Natural killer cell treated with Interleukin-12 subunit alpha and Interleukin-12 subunit beta and Interleukin-15 and Interleukin-18, amount 100 ng/mL, for 72 hours (primary cell): Measurements from ENCODE around the gene HSD17B7. TPM values are rescaled to one million over a fixed set of nuclear protein-coding genes. Genes with fewer than 3 reads are reported as not detected.
"Not testable (repeated sequence)": the region's sequence is repeated elsewhere in the genome, so short reads cannot be mapped to it uniquely, and the experiment has no call there.

Experiments
- ATAC-seq, 2 donors: fragments of 150-1000 bp; cut with Tn5 transposase in 1 of 2; sonication (Bioruptor Pico), chemical (Tn5 transposase) in 1 of 2; 2 replicates each; pipeline ENCODE4 v1.10.0; 2021
- DNase-seq: peaks from one replicate; pipeline ENCODE4 v3.0.0; 2022; ENCODE audit warnings: low spot score
- H3K27ac Mint-ChIP-seq, 2 donors: 1 replicate in 1 of 2; 2 replicates in 1 of 2; pipeline ENCODE4 v1.8.0; 2022; ENCODE audit warnings: mixed read lengths in 2 of 2, mild to moderate bottlenecking in 1 of 2, moderate library complexity in 1 of 2
- H3K27me3 Mint-ChIP-seq, 2 donors: 1 replicate in 1 of 2; 2 replicates in 1 of 2; pipeline ENCODE4 v1.8.0; 2022; ENCODE audit warnings: mixed read lengths in 2 of 2
- H3K36me3 Mint-ChIP-seq: one replicate; pipeline ENCODE4 v1.8.0; 2022; ENCODE audit warnings: mixed read lengths
- H3K4me1 Mint-ChIP-seq, 2 donors: 1 replicate in 1 of 2; 2 replicates in 1 of 2; pipeline ENCODE4 v1.8.0; 2022; ENCODE audit warnings: low read depth in 2 of 2, mixed read lengths in 2 of 2, mild to moderate bottlenecking in 1 of 2
- H3K4me3 Mint-ChIP-seq: one replicate; pipeline ENCODE4 v1.8.0; 2022; ENCODE audit warnings: mixed read lengths
- H3K9me3 Mint-ChIP-seq: 2 replicates; pipeline ENCODE4 v1.8.0; 2022; ENCODE audit warnings: mixed read lengths
- total RNA-seq, 2 donors: library from RNA; stranded (reverse); gene quantifications; one replicate each; pipeline ENCODE4 v1.2.3, GENCODE V29; 2022

The HSD17B7 gene
- total RNA-seq, 2 donors from 2014 or later, result 24.7 to 54.7 TPM

DNA sequence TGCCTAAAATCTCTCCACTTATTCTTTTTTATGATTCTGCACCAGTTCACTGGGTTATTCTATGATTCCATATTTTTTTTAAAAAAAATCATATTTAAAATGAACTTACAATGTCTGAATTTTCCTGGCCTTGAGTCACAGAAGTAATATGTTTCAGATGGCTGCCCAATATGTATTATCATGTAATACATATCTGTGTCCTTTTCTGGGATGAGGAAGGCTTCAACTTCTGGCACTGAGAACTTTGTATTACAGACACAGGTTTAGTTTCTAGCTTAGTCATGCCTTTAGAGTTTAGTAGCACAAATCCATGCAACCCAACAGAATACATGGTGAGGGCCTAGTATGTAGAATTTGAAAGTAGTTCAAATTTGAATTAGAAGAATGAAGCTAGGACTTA is 7.8 kb upstream of the HSD17B7 start:
- Mint-ChIP-seq H3K27me3 (peaks cover 13 to 16% of the 10 kb centered on the region in 2 donors), H3K36me3 (no peaks in the 10 kb centered on the region), H3K4me3 (no peak overlapping the region), H3K27ac (no peak overlapping the region), H3K9me3 (no peaks in the 10 kb centered on the region), H3K4me1 (no peaks in the 10 kb centered on the region)
- ATAC-seq (no peak), DNase-seq (no peak)

DNA sequence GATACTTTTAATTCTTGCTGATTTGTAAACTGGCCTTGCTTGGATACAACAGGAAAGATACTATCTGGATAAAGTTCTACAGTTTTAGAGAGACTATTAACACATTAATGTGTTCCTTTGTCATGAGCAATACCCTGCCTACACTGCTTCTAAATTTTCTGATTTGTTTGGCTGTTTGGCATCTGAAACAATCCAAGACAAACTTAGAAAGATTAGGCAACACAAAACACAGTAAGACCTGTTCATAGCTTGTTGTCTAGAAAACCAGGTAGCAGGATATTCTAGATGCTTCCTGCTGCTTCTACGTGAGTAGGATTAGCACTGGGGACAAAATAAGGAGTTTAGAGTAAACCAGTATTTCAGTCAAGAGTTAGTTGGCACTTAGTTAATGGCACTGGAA is 5.6 kb upstream of the HSD17B7 start:
- DNase-seq, H3K27ac Mint-ChIP-seq, H3K4me1 Mint-ChIP-seq, ATAC-seq, H3K36me3 Mint-ChIP-seq, H3K9me3 Mint-ChIP-seq, H3K4me3 Mint-ChIP-seq: not testable (repeated sequence)
- H3K27me3 Mint-ChIP-seq, result peaks cover 13 to 16% of the 10 kb centered on the region in 2 donors

DNA sequence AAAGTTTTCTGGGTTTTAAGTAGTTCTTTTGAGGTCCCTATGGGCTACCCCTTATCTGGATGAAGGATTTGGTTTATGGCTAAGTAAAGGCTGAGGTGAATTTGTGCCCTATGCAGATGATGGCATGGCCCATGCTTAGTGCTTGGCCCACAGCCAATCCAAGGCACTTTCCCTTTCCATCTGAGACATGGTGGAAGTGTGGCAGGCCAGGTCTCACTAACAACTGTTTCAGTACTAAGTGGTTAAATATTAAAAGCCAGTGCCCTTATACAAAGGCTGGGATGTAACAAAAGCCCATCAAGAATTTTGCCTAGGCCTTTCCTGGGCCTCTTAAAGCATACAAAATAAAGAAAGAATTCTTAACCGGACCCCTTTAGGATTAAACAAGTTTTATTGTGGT is 1.7 kb upstream of the HSD17B7 start:
- not testable (repeated sequence) for H3K27me3 Mint-ChIP-seq, H3K36me3 Mint-ChIP-seq, H3K4me3 Mint-ChIP-seq, H3K4me1 Mint-ChIP-seq, DNase-seq, H3K27ac Mint-ChIP-seq, ATAC-seq, H3K9me3 Mint-ChIP-seq

DNA sequence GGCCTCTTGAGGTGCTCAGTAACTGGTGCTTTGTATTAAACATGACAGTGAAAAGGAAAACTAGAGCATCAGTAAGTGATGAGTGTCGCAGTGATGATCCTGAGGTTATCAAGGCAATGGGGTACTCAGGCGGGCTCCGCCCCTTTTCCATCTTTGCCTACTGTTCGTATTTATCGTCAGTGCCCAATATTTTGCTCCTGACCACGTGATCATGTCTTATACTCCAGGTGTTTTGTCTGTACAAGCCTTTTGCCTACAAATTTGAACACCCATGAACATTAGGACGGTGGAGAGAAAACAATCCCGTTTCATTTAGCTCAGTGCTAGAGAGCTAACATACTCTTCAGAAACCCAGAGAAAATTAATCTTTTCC is 469 bp downstream of the HSD17B7 start:
- not testable (repeated sequence) for H3K4me1 Mint-ChIP-seq, H3K27me3 Mint-ChIP-seq, H3K9me3 Mint-ChIP-seq, ATAC-seq, DNase-seq, H3K36me3 Mint-ChIP-seq
- Mint-ChIP-seq H3K4me3 (peak overlapping the region; percentile 78), H3K27ac (peak overlapping the region; percentile 63 to 86)

DNA sequence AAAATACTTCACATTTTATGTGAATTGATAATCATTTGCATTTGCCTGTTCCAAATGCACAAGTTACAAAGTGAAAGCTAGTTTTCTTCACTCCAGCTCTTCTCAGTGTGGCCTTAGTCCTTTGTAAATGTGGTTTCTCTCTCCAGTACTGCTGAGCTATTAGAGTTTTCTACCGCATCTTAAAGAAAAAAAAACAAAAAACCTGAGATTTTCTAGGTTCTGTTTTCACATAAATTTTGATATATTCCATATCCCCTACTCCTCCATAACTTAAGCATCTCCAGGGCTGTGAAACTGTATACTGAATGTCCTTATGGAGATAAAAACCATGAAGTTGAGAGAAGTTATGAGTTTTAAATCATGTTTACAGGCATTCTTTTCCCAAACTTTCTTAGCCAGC is 3.8 kb downstream of the HSD17B7 start:
- ATAC-seq, H3K9me3 Mint-ChIP-seq, H3K4me3 Mint-ChIP-seq, H3K27me3 Mint-ChIP-seq, H3K36me3 Mint-ChIP-seq, DNase-seq, H3K27ac Mint-ChIP-seq, H3K4me1 Mint-ChIP-seq: not testable (repeated sequence)

DNA sequence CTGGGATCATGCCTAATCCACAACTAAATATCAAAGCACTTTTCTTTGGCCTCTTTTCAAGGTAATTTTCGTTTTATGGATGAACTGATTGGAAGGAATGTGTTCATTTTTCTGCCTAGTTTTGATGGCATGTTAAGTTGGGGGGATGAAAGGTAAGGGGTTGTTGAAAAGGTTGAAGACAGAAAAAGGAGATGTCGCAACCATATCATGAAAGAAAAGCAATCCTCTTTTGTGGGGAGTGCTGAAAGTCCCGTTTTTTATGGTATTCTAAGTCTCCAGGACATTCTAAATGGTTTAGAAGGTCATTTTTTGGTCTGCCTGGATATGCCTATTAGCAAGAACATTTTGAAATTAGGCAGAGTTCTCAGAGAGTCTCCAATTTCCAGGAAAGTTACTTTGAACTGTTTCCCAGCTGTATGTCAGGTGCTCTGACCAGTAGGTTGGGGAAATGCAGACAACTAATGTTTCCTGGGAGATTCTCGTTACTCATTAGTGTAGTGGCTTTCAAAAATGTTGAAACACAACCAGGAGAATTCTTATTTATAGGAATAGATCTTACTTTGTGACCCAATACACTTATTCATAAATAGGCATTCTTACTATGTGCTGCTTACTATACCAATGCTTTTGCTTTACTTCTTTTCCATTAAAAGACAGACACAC is 6.2 kb downstream of the HSD17B7 start:
- H3K9me3 Mint-ChIP-seq, H3K36me3 Mint-ChIP-seq, H3K27ac Mint-ChIP-seq, H3K4me1 Mint-ChIP-seq, H3K4me3 Mint-ChIP-seq, H3K27me3 Mint-ChIP-seq, ATAC-seq, DNase-seq: not testable (repeated sequence)

DNA sequence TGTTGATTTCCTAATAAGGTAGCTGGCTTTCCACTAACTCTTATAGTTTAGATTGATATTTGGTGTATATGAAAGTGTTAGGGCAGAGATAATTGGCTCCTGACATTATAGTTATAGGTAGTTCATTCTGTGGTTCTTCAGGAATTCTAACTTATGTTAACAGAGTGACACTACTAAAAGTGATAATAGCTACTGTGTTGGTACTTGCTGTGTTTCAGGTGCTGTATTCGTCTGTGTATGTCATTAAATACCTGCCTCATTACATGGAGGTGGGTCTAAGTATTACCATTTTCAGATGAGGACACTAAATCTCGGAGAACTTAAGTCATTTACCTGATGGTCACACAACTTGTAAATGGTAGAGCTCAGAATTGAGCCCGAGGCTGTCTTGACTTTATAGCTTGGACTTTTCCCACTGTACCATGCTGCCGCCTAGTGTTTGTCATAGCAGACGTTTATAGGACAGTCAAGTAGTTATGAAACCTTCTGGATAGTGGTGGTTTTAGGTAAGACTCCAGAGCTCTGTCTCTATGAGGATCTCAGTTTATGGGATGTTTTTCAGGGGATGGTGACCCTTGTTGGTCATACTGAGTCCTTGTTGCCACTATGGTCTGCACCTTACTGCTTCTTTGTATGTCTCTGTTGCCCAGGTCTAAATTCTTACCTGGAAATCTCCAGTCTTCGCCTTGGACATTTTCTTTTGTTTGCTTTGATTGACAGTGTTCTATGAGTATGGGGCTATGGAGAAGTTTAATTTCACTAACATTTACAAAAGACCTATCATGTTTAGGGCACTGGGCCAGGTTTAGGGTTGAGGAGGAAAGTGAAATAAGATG is 9.7 kb downstream of the HSD17B7 start:
- DNase-seq, H3K27me3 Mint-ChIP-seq, H3K4me1 Mint-ChIP-seq, H3K36me3 Mint-ChIP-seq, H3K27ac Mint-ChIP-seq, H3K4me3 Mint-ChIP-seq, H3K9me3 Mint-ChIP-seq, ATAC-seq: not testable (repeated sequence)

DNA sequence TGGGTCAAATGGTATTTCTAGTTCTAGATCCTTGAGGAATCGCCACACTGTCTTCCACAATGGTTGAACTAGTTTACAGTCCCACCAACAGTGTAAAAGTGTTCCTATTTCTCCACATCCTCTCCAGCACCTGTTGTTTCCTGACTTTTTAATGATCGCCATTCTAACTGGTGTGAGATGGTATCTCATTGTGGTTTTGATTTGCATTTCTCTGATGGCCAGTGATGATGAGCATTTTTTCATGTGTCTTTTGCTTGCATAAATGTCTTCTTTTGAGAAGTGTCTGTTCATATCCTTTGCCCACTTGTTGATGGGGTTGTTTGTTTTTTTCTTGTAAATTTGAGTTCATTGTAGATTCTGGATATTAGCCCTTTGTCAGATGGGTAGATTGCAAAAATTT is 17.0 kb downstream of the HSD17B7 start:
- not testable (repeated sequence) for H3K9me3 Mint-ChIP-seq, H3K4me1 Mint-ChIP-seq, H3K27me3 Mint-ChIP-seq, H3K4me3 Mint-ChIP-seq, ATAC-seq, DNase-seq, H3K27ac Mint-ChIP-seq
- peaks cover 19% of the 10 kb centered on the region for H3K36me3 Mint-ChIP-seq

DNA sequence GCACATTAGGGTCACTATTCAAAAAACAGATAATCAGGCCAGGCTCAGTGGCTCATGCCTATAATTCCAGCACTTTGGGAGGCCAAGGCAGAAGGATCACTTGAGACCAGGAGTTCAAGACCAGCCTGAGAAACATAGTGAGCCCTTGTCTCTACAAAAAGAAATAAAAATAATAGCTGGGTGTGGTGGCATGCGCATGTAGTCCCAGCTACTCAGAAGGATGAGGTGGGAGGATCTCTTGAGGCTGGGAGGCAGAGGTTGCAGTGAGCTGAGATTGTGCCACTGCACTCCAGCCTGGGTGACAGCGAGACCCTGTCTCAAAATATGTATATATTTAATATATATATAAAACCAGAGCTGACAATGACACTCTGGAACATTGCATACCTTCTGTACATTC is 21.9 kb downstream of the HSD17B7 start:
- not testable (repeated sequence) for H3K27ac Mint-ChIP-seq, H3K9me3 Mint-ChIP-seq, DNase-seq, H3K27me3 Mint-ChIP-seq, ATAC-seq, H3K4me3 Mint-ChIP-seq, H3K4me1 Mint-ChIP-seq, H3K36me3 Mint-ChIP-seq

DNA sequence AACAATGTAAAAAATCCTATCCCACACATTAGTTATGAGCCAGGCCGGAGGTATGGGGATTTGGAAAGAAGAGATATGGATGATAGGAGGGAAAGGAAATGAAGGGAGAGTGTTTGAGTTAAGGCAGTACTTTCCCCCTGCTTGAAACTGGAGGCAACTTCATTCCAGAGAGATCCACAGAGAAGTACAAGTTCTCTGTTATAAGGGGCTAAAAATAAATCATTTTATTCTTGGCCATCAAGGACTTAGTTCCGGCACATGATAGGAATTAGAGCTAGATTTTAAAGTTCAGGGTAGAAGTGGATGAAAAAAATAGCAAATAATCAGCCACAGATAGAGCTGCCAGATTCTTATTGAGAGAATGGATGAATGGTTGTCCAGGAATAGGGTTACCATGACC is 27.6 kb downstream of the HSD17B7 start:
- not testable (repeated sequence) for ATAC-seq, H3K9me3 Mint-ChIP-seq, H3K36me3 Mint-ChIP-seq, H3K4me3 Mint-ChIP-seq, H3K27ac Mint-ChIP-seq, H3K27me3 Mint-ChIP-seq, DNase-seq
- peaks cover 11 to 12% of the 10 kb centered on the region in 2 donors for H3K4me1 Mint-ChIP-seq

DNA sequence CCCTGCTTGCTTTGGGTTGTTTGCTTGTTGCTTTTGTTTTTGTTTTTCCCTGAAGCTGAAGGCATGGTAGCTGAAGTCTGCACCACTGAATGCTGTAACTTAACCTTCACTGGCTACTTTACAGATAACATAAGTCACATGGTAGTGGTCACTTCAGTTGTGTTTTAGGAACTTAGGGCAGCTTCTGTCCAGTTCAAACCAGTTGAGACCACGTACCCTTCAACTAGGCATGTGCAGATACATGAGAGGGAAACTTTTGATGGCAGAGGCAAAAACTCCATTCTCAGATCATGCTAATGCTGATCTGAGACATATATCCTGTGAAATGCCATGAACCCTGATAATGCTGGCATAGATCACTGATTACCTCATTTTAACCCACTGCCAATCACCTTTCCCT is 28.2 kb downstream of the HSD17B7 start:
- H3K9me3 Mint-ChIP-seq, H3K4me3 Mint-ChIP-seq: not testable (repeated sequence)

DNA sequence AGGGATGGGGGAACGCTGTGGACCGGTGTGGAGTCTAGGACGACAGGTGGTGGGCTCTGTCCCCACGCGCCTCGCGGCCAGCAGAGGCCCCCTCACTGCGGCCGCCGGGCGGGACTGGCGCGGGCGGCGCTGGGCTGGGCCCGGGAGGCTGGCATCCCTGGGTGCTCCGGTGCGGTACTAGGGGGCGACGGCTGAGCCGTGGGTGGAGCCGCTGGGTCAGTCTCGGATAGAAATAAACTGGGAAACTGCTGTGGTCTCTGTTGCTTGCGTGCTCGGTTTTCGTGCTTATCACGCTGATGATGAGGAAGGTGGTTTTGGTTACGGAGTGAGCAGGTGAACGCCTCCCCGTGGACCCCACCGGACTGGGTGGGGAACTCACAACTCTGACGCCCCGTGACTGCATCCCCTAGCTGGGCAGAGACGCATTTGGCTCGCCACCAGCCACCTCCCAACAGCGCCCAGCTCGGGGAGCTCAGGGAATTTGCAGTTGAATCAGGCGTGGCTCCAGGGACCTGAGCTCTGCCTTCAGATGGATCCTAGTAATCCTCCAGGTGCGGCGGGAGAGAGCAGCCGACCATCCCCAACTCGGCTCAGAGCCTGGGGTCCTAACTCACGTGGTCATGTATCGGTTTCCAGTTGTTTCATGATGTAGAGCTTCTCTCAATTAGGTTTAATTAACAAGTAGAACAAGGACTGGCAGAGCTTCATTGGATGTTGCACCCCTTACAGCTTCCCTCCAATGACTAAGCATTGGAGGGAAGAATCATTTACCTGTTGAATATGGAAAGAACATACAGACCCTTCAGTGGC is 32.1 kb downstream of the HSD17B7 start:
- Mint-ChIP-seq H3K27me3 (peaks cover 7 to 14% of the 10 kb centered on the region in 2 donors), H3K36me3 (no peaks in the 10 kb centered on the region), H3K4me1 (peaks cover 15 to 21% of the 10 kb centered on the region in 2 donors), H3K4me3 (peak overlapping the region; percentile 76), H3K9me3 (no peaks in the 10 kb centered on the region), H3K27ac (no peak overlapping the region)
- ATAC-seq, result peak; percentile 62 to 67
- no peak for DNase-seq

More for the DNA sequence above, 28.2 kb downstream of the HSD17B7 start:
- peaks cover 15 to 16% of the 10 kb centered on the region in 2 donors for H3K4me1 Mint-ChIP-seq
- not testable (repeated sequence) for DNase-seq, ATAC-seq, H3K36me3 Mint-ChIP-seq, H3K27ac Mint-ChIP-seq, H3K27me3 Mint-ChIP-seq

DNA sequence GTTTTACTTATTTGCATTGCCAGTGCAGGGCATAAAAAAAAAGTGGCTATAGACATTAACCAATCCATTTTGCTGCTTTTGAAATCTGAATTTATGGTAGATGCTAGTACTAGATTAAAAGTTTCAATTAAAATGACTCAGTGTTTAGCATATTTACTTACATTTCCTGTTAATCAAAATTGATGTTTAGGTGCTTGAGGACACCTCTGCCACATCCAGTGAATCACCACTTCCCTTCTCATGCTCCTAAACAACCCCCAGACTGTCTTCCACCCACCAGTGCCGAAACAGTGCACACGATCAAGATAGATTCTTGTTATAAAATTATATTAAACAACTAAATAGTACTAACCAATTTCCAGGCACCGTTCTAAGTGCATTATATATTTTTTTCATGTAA is 32.7 kb downstream of the HSD17B7 start:
- no peaks in the 10 kb centered on the region for H3K36me3 Mint-ChIP-seq
- H3K4me1 Mint-ChIP-seq, result peaks cover 15 to 21% of the 10 kb centered on the region in 2 donors
- no peaks in the 10 kb centered on the region for H3K9me3 Mint-ChIP-seq
- peak; percentile 55 to 85 for ATAC-seq
- H3K27ac Mint-ChIP-seq, result no peak overlapping the region
- peaks cover 7 to 14% of the 10 kb centered on the region in 2 donors for H3K27me3 Mint-ChIP-seq
- no peak for DNase-seq
- peak overlapping the region; percentile 76 for H3K4me3 Mint-ChIP-seq
